GM21723 (cell line): ENCODE measurements around the gene NBAS.
"Not testable (repeated sequence)": the region's sequence is repeated elsewhere in the genome, so short reads cannot be mapped to it uniquely, and the experiment has no call there.

ENCODE experiments used
- ATAC-seq: cut with Tn5 transposase; IDR thresholded peaks from one replicate; pipeline ENCODE4 v1.9.1; 2021; ENCODE audit warnings: mild to moderate bottlenecking, moderate library complexity; ENCODE audit not compliant: unreplicated experiment

Gene NBAS

DNA sequence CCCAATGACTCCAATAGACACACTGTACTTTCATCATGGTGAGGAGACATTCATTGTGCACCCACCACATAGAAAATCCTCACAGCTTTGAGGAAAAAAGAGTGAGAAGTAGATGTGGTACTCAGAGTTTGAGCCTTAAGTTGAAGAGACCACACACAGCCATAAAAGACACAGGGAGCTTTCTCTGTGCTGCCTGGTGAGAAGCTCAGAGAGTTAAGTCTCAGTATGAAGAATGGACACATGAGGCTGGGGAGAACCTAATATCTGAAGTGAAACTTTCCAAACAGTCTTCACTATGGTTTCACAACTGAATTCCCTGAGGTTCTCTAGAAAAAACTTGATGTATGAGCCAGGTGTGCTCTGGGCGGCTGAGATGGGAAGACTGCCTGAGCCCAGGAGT, 237.9 kb downstream of the NBAS start:
- ATAC-seq = no peak

DNA sequence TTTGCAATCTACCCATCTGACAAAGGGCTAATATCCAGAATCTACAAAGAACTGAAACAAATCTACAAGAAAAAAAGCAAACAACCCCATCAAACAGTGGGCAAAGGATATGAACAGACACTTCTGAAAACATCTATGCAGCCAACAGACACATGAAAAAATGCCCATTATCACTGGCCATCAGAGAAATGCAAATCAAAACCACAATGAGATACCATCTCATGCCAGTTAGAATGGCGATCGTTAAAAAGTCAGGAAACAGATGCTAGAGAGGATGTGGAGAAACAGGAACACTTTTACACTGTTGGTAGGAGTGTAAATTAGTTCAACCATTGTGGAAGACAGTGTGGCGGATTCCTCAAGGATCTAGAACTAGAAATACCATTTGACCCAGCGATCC, 239.7 kb downstream of the NBAS start:
- ATAC-seq = not testable (repeated sequence)

DNA sequence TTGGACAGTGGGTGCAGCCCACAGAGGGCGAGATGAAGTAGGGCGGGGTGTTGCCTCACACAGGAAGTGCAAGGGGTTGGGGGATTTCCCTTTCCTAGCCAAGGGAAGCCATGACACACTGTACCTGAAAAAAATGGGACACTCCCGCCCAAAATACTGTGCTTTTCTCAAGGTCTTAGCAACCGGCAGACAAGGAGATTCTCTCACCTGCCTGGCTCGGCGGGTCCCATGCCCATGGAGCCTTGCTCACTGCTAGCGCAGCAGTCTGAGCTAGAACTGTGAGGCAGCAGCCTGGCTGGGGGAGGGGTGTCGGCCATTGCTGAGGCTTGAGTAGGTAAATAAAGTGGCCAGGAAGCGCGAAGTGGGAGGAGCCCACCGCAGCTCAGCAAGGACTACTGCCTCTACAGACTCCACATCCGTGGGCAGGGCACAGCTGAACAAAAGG, 244.7 kb downstream of the NBAS start:
- no peak for ATAC-seq

DNA sequence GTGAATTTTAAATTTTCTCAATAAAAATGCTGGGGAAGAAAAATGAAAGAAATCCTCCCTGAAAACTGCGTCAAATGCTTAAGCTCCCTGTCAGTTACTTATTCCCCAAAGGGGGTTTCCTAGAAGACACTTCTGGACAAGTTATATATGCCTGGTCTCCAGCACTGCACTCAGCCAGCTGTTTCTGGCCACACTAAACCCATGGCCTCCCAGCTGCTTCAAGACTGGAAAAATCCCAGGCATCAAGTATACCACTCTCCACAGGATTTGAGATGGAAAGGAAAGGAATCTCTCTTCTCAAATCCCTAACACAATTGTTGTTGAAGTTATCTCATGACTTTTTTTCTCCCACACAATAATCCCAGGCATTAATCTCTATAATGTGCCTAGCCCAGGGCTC, 245.7 kb downstream of the NBAS start:
- ATAC-seq = no peak

DNA sequence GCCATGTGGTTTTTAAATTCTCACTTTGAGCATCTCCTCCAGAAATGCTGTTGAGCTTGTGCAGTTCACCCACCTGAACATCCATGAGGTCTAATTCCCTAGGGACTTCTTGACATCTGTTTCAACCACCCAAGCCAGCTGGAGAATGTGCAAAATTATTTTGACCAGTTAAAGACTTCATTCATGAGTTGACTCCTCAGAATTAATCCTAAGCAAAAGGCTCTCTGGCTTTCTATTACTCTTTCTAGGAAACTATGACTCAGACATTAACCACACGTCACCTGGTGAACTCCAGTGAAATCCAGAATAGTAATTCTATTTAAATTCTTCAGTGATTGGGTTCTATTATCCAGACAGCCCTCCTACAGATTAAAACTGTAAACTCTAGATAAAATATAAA, 247.5 kb downstream of the NBAS start:
- ATAC-seq = peak; percentile 76

DNA sequence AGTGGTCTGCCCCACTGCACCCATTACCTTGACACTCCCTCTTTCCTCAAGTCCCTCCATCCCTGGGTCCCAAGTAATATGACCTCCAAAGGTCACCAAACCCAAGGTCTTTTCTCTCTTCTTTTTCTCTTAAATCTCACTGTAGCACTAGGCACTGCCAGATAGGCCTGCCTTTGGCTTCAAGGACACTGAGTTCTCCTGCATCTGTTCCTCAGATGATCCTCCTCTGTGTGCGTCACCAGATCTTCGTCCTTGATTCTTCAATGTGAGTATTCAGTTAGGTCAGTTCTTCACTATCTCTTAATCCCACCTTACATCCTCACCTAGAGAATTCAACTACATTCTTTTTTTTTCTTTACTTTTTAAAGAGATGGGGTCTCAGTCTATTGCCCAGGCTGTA, 249.2 kb downstream of the NBAS start:
- ATAC-seq = no peak

DNA sequence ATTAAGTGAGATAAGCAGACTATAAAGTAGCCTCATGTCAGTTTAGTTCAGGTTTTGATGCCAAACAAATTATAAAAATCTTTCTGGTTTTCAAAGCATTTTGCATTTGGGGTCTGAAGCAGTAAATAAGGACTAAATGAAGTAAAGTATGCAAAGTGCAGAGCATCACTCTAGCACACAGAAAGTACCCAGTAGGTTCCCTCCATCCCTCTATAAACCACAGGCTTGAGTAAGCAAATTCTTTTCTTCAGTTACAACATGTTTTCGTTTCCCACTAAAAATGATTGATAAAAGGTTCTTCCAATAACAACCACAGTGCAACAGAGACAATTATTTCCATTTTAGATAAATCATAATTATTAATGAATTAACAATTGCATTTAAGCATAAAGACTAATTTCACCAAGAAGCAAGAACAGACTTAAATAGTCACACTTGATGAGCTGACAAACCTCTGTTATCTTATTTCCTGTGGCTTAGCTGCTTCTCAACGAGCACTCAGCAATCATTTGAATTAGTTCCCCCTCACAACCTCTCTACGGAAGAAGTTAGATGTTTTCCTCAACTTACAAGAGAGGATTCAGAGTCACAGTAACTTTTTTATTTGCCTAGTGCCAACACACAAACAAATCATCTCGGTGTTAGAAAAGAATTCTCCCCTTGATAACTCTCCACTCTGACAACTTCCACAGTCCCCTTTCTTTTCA, 249.8 kb downstream of the NBAS start:
- ATAC-seq = peak; percentile 59

DNA sequence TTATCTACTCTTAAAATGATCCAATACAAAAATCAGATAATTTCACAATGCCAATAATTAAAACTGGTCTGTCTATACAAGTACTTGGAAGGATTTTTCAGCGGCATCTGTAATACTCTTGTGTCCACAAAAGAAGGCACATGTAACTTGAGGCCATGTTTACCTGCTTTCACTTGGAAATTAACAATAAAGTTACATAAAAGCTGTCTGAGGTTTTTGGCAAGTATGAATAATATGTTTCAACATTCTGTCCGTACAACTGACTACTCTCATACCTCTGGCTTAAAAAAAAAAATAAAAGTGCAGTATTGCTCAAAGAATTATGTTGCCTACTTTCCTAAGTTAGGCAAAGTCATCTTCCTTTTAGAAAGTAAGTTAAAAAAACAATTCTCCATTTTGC, 253.6 kb downstream of the NBAS start:
- ATAC-seq = no peak

DNA sequence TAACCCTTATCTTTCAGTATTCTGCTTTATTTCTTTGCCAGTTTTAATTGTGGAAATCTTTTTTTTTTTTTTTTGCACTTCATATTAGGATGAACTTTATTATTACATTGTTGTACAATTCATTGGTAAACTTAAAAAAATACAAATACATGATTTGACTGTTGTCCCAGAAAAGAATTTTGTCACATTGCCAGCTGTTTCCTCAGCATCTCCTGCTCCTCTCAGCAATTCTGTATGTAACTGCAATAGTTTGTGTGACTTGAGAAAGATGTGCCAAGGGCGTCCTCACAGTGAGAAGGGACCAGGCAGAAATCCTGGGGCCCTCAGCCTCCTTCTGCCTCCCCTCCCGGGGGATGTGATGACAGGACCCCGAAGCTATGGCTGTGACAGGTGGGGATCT, 254.4 kb downstream of the NBAS start:
- ATAC-seq = no peak

DNA sequence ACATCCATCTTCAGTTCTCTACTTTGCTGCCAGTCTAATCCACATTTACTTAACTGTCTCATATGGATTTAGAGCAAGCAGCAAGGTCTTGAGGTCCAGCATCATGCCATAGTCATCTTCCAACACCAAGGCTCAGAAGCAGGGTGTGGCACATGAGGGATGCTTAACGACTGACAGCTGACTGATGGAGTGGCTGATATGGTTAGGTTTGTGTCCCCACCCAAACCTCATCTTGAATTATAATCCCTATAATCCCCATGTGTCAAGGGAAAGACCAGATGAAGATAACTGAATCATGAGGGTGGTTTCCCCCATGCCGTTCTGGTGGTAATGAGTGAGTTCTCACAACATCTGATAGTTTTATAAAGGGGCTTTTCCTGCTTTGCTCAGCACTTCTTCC, 257.3 kb downstream of the NBAS start:
- no peak for ATAC-seq

DNA sequence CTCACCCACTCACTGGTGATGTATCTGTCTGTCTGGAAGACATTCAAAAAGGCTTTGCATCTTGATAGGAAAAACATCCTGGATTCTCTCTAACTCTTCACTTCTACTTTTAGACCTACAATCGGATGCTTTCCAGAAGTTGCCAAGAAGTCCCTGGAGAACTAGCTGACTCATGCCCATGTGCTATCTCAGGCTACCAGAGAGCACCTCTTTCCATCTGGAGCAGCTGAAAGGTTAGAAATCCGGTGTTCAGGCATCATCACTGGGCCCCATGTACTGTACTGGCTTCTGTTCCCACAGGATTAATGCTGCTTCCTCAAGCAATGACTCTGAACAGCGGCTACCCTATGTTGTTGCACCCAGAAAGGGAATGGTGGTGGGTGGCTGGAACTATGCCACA, 259.0 kb downstream of the NBAS start:
- no peak for ATAC-seq

DNA sequence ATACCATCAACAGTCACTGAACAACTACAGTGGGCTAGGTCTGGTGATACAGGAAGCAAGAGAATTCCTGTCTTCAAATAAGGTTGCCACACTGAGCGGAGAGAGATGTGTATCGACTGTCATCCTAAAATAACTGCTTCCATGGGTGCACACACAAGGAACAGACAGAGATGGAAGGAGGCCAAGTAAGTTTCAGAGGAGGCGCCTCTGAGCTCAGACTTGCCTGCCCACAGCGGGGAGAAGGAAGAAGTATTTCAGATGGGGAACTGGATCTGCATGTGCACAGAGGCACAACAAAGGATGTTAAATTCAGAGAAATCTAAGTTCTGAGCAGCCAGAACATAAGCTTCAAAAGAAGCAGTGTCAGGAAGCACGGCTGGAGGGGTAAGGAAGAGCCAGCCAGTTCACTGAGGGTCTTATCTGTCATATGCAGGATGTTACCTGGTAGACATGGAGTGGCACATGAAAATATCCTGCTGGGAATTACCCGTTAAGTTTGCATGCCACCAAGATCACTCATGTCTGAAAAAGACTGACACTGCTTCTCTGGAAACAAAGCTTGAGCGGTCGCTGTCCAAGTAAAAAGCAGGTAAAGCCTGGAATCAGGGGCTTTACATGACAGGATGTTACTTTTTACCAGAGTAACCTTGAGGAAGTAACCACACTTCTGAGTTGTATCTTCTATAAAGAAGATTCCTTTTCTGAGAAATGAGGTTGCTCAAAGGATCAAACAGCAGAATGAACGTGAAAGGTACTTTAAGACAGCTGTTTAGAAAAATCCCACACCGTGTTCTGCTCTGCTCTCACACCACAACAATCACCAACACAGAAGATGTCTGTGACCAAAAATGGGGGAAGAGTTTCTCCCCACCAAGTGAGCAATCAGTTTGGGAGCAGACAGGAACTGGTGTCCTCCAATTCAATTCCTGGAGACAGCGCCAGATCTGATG, 260.2 kb downstream of the NBAS start:
- no peak for ATAC-seq

DNA sequence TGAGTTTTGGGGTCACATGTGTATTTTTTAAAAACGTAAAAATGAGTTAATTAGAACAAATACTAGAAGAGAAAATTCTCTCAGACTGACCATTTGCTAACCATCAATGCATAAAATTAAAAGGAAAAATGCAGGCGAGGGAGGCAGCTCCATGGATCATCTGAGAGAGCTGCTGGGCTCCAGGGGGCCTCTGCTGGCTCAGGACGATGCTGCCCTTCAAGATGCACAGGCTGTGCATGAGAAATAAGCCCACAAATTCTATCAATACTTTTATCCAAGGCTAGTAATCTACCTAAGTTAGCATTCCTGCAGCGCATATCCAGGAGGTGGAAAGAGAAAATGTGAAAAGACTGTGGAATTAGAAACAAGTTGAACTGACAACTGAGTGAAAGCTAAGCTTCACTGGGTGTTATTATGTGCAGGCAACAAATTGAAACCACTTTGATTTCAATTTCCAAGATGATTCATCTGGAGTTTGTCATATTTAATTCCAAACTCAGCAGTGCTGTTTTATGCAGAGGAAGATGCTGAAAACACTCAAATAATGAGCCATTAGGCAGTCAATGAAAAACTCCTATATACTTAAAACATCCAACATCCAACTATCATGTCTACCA, 261.1 kb downstream of the NBAS start:
- ATAC-seq = no peak

DNA sequence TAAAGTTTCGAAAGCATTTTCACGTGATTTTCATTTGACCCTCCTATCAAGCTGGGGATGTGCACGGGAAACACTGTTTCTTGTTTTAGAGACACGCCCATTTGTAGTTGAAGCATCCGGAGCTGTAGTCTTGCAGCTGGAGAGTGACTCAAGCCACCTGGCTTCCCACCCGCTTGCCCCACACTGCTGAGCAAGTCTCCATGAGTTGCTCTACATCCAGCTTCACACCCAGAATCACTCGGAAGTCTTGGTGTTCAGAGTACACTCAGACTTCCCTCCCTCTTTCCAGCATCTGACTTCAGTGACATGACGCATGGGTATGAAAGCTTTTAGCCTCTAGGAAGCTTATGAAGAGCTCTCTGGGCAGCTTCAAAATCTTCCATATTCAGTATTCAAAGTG, 262.4 kb downstream of the NBAS start:
- no peak for ATAC-seq

DNA sequence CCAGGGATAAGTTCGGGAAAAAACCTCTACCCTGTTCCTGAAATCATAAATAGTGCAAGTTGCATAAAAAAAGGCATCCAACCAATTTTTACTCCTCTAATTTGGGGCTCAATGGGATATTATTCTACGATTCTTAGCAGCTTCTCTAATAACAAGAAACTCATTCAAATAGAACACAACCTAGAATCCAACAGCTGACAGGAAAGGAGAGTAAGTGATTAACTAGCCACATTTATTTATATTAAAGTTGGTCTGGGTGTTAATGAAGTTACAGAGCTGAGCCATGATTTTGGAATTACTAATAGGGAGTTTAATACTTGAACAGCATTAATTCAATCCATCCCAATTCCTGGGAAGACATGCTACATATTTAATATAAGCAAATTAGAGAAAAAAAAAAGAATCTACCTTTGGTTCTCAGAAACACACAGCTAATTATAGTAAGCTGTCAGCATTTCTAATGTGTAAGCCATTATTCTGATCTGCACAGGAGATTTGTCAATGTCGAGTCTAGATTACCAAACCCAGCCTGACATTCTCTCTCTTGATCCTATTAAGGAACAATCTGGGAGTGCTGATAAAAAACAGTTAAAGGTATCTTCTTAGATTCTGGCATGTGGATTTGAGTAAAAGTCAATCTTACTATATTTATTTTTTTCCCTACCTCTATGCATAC, 267.7 kb downstream of the NBAS start:
- no peak for ATAC-seq

DNA sequence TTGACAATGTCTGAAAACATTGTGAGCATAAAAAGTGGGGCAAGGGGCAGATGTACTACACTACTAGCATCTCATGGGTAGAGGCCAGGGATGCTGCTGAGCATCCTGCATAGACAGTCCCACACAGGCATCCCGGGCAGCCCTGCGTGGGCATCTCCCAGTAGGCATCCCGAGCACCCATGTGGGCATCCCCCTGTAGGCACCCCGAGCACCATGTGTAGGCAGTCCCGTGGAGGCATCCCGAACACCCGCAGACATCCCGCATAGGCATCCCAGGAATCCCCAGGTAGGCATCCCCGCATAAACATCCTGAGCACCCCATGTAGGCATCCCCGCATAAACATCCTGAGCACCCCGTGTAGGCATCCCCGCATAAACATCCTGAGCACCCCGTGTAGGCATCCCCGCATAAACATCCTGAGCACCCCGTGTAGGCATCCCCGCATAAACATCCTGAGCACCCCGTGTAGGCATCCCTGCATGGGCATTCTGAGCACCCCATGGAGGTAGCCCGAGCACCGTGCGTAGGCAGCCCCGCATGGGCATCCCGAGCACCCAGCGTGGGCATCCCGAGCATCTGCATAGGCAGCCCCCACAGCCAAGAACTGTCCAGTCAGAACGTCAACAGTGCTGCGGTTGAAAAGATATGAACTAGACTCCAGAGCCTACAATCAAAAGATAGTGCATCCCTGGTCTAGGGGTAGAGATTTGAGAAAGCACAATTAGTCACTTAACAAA, 273.5 kb downstream of the NBAS start:
- no peak for ATAC-seq

DNA sequence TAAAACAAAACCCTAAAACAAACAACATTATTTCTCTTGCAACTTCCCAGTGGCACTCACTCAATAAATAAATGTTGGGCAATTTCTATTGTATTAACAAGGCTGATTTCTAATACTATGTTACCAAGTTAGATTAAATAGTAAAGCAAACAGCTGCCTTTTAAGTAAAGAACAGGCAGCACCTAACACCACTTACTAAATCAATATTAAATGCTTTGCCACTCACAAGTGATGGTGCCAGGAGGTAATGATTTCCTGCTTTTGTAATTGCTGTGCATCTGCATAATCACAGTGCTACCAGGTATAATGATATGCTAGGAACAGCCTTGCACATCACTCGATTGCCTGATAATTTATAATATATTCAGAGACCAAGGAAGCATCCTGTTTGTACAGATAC, 276.5 kb downstream of the NBAS start:
- ATAC-seq = no peak

DNA sequence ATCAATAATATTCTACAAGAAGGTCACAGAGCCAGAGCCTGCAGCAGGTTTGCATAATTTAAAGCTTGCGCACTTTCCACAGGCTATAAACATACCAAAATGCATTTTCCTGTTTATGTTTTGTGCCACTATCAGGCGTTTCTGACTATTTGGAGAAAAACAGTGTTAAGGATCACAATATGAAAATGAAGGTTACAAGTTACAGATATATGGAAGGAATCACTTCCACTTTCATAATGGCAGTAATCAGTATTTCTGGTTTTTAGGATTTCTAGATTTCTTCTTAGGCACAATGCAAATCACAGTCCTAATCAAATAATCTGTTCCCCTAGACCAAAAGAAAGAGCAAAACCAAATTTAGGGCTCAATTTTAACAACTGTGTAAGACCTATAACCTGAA, 279.5 kb downstream of the NBAS start:
- no peak for ATAC-seq

DNA sequence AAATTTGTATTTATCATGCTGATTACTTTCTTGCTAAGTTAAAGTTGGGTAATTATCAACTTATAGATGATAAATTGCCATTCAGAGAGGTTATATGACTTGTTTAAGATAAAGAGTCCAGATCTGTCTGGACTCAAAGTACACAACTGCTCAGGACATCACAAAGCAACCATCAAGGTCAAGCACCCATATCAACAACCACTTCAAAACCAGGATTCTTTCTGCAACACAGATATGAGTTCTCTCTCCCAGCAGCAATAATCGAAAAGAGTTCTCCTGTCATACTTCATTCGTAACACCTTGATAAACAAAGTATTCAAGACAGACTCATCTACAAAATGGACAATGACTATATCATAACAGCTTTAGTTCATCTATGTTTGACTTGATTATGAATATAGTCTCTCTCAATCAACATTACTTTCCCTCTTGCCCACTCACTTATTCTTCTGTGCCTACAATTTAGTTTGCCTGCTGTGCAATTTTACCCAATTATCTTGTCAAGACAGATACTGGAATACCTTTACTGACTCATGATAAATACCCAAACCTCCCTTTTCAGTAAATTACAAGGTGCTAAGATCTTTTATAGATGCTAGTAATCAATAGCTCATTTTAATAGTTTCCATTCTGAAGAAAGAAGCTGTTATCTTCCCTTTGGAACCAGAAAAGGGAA, 281.8 kb downstream of the NBAS start:
- no peak for ATAC-seq

DNA sequence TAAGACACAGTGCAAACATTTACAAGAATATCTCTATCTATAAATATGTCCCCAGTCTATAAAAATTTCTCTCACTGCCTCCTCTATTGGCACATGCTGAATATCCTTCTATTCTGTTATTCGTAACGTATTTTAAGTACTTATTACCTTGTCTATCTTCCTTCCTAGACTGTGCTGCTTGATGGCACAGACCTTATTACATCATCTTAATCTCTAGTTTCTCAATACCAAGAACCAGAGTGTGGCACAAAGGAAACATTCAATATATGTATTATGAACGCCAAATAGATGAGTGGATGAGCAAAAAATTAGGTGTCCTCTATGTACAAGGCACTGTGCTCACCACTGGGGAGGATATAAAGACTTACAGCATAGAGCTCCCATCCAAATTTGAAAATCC, 282.8 kb downstream of the NBAS start:
- ATAC-seq = no peak
